ENCODE data around the gene CDH23.

Gene CDH23

DNA sequence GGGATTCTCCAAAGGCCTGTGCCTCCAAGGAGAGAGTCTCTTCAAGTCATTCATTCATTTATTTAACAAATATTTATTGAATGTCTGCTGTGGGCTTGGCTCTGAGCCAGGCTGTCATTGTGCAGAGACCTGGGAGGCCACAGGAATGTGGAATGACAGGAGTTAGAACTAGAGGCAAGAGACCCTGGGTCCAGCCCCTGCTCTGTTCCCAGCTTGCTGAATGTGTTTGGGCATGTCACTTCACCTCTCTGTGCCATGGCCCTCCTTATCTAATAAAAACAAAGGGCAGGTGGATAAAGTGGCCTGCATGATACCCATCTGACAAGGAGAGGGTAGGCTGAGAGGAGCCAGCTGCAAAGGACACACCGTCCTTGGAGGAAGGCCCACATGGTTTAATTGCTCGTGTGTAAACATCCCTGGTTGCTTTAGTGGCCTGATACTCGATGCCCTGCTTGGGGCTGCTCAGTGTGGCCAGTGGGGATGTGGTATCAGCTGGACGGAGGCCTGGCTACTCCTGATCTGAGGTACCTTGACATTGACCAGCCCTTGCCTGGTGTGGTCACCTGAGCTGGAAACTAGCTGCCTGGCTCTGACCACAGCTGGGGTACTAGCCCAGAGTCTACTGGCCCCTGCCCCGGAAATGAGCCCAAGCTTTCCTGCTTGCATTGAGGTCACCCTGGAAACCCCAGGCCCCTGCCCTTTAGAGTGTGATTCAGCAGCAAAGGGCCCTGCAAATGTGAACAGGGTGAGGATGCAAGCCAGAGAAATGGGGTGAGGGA, 116.2 kb downstream of the CDH23 start:
- intact Hi-C loops (cut with DNase I) = no loop called here
- DNase-seq = no peak

DNA sequence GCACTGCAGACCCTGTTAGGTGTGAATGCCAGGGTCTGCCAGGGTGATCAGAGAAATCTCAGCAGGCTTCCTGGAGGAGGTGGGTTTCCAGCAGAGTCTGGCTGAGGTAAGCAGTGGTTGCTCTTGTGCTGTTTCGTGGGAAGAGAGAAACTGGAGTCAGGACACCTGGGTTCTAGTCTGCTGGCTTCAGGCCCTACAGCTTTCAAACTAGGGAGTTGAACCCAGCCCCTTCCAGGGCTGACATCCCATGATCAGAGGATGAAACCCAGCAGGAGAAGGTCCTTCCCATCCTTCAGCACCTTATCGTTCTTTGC, 116.8 kb downstream of the CDH23 start:
- DNase-seq = no peak
- intact Hi-C loops (cut with DNase I) = no loop called here

DNA sequence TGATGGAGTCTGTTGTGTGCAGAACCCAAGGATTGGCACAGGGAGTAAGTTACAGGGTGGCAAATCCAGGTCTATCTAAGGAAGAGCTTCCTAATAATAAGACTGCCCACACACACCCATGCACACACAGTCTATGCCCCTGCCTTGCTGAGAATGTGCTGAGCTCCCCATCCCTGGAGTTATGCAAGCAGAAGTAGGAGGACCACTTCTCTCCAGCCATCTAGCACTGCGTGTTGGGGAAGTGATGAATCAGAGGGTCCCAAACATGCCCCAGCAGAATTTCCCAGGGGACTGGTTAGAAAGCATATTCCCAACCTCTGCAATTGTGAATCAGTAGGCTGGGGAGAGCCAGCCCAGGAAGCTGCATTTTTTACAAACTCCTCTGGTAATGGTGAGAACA, 117.2 kb downstream of the CDH23 start:
- intact Hi-C loops (cut with DNase I) = no loop called here

DNA sequence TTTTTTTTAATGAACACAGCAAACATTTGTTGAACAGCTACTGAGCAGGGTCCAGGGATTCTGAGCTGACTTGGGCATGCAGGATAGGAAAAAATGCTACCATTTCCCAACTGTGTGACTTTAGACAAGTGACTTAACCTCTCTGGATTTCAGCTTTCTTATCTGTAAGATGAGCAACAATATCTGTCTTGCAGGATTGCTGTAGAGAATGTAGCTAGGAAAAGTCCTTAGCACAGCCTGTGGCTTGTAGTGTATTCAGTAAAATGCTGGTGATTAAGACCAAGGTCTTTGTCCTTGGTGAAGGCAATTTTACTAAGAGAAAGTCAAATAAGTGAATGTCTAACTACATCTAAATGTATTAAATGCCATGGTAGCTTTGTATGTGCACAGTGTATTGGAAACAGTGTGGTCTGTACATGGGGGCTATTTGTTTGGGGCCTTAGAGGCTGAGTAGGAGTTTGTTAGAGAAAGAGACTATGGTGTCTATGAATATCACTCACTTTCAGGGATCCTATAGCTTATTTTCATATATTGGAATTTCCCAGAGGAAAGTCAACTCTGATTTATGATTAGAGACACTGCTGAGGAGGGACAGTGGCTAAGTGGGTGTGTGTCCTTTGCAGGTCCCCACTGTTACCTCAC, 118.9 kb downstream of the CDH23 start:
- intact Hi-C loops (cut with DNase I) = no loop called here
- DNase-seq = no peak

More for the DNA sequence above, 117.2 kb downstream of the CDH23 start:
- peak in 28 of 42 donors; percentile 14 to 88 (median 47) for DNase-seq

DNA sequence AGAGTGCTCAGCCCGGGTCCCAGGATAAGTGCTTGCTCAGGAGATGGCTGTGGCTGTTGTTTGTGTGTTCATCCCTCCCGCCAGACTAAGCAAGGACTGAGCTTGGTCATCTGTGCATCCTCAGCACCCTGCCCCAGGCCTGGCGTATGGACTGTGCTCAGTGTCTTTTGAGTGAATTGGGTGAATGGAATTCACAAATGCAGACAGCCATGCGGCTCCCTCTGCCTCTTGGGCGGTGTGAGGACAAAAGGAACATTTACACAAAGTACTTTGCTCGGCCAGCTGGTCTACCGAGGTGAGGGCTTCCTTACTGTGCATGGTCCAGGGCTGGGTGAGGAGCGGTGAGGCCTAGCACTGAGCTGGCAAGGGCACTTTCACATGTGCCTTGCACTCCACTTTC, 120.2 kb downstream of the CDH23 start:
- intact Hi-C loops (cut with DNase I) = no loop called here
- no peak for DNase-seq

DNA sequence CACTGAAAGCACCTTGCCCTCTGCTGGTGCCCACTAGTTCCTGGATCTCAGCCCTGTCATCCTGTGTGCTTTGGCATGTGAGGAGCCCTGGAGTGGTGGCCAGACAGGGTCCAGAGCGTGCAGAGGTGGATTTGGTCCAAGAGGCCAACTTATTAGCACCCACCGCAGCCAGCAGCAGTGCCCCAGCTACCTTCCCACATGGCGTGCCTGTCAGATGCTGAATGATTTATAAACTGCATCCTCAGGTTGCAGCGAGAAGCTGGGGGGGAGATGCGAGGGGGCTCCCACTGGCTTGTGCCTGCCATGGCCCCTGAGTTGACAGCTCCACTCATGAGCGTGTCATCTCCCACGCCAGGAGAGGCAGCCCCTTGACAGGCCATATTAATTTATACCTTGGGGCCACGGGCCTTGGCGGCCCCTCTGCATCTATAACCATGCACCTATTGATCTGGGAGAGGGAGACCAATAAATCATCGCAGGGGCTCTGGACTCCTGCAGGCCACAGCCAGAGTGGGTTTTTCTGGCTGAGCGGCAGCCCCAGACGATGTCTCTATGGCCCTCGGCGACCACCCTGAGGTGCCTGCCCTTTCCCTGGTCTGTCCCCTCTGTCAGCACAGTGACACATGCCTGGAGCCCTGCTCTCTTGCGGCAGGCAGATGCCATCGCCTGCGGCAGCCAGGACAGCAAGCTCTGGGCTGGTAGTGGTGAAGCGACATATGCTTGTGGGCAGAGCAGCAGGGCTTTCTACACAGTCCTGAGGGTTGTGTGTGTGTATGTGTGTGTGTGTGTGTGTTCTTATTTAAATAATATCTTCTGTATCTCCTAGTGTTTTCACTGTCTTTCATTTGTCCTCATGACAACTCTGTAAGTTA, 120.8 kb downstream of the CDH23 start:
- intact Hi-C loops (cut with DNase I) = no loop called here
- DNase-seq = no peak

DNA sequence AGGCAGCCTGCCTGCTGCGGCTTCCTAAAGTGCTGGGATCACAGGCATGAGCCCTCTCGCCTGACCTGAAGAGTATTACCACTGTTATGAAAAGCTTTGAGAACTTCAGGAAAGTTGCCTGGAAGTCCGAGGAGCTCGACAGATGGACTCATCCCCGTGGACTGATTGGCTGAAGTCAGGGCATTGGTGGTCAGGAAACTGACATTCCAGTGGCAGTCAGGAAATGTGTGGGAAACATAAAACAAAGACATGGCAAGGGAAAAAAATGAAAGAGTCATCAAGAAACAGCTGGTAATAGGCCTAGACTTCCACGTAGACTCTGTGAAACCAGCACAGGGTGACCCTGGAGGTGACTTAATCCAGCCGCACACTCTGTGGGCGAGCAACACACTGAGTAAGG, 123.3 kb downstream of the CDH23 start:
- intact Hi-C loops (cut with DNase I) = no loop called here
- no peak for DNase-seq

DNA sequence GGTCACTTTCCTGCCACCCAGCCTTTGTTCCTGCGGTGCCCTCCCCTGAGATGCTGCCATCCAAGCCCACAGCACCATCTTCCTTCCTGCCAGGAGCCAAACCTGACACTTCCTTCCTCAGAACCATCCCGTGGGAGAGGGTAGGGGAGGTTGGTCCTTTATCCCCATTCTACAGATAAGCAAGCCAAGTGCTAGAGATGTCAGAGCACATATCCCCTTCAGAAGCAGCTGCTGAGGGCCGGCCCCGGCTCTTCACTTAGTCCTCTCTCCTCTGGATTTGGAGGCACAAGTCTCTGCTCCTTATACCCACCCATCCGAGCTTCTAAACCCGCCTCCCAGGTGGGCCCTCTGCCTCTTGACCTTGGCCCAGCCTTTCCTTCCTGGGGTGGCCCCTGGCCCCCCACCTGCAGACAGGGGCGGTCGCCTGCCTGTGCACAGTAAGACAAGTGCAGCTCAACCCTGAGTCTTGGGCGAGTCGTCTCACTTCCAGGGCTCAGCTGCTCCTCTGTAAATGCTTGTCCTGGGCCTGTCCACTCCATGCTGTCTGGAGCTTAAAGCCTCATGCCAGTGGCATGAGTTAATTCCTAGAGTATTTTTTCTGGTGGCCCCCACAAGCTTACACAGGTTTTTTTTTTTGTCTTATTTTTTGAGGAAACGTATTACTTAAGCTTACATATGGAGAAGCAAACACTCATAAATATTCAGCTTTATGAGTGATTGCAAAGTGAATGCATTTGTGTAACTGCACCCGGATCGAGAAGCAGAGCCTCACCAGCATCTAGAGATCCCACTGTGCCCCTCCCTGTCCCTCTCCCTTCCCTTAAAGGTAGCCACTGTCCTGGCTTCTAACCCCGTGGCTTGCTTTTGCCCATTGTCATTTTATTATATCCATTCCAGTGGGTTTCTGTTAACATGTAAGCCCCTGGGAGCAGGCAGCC, 125.1 kb downstream of the CDH23 start:
- no peak for DNase-seq
- intact Hi-C loops (cut with DNase I) = no loop called here

DNA sequence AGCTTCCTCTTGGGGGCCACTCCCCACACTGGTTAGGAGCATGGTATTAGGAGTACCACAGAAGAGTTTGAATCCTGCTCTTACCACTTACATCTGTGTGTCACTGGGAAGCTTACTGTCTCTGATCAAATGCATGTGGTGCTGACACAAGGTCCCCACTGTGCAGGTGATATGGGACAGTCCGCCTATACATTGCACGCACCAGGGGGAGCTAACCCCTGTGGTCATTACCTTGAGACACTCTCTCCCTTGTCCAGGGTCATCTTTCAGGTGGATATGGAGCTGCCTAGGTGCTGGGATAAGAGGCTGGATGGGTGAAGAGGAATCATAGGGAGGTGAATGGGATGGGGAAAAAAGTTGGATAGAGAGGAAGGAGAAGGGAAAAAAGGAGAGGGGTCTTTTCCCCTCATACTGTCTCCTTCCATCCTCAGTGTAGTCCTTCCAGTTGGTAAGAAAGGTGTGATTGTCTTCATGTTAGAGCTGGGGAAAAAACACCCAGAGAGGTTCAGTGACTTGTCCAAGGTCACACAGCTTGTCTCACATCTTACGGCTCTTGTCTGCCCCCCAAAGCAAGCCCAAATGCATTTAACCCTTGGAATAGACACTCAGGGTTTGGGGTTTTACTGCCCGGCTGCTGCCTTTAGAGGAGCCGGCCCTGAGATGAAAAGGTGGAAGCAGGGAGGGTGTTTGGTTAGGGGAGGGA, 125.9 kb downstream of the CDH23 start:
- intact Hi-C loops (cut with DNase I) = no loop called here
- DNase-seq = no peak

DNA sequence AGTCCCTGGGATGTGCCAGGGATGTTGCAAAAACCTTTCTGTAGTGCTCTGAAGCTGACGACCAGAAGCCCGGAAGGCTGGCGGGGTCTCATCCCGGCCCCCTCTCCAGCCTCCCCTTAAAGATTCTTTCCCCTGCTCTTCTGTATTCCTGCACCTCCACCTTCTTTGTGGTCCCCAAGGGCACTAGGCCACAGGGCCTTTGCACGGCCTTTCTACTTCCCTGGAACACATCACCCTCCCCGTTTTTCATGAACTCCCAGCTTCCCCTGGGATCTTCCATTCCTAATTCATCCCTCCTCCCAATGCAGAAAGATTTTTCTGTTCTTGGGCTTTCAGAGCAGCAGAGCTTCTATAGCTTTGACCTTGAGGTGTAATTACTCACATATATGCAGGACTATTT, 127.0 kb downstream of the CDH23 start:
- intact Hi-C loops (cut with DNase I) = no loop called here
- DNase-seq = no peak

DNA sequence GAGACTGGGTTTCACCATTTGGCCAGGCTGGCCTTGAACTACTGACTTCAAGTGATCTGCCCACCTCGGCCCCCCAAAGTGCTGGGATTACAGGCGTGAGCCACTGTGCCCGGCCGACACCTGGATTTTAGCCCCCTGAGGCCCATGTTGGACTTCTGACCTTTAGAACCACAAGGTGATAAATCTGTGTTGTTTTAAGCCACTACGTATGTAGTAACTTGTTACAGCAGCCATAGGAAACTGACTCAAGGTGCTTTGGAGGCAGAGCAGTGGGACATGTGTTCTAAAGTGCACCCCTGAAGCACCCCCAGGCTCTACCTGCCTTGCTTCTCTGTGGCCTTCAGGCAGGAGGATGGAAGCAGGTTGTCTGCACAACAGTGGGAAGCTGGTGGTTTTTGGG, 128.4 kb downstream of the CDH23 start:
- intact Hi-C loops (cut with DNase I) = no loop called here
- no peak for DNase-seq

DNA sequence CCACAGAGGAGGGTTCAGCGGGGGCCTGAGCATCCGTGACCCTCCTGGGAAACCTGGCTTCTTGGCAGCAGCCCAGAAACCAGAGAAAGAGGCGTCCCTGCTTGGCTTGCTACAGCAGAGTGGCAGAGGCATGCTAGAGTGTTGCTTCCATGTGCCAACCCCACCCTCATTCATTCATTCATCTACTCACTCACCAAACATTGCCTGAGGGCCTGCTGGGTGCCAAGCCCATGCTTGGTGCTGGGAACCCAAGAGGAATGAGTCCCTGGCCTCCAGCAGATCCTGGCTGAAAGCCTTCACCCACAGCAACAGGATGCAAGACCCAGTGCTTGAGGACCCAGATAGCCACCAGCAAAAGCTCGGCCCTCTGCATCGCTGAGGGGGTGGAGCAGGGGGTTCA, 129.0 kb downstream of the CDH23 start:
- intact Hi-C loops (cut with DNase I) = no loop called here
- no peak for DNase-seq

DNA sequence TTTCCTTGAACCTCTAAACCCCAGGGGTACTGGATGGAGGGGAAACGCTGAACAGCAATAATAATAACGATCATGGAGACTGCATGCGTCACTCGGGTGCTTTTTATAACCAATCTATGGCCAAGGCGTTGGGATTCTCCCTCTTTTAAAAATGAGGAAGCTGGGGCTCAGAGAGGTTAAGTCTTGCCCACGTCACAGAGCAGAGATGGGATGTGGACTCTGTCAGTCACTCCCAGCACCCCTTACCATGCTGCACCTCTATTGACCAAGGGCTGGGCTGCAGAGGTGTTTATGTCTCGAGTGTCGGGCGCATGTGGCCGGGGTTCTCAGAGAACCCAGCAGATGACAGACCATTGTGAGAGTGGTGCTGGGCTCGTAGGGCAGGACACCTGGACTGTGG, 129.9 kb downstream of the CDH23 start:
- intact Hi-C loops (cut with DNase I) = no loop called here
- DNase-seq = no peak

DNA sequence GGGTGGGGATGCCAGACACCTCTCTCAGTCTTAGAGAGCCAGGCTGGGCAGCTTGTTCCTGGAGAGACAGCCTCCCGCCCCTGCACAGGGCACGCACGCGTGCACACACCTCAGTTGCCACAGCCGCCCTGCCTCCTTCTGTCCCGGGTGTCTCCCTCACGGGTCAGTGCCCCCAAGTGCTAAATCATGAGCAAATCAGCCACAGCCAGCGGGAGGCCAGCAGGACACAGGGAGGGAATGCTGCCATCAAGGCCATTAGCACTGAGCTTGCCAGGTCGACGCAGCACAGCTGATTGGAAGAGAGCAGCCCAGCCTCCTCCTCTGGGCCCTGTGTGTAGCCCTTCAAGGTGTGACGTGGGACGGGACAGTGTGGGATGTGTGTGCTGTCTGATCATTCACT, 130.4 kb downstream of the CDH23 start:
- DNase-seq = peak in 2 of 42 donors; percentile 3 to 13
- intact Hi-C loops (cut with DNase I) = no loop called here

DNA sequence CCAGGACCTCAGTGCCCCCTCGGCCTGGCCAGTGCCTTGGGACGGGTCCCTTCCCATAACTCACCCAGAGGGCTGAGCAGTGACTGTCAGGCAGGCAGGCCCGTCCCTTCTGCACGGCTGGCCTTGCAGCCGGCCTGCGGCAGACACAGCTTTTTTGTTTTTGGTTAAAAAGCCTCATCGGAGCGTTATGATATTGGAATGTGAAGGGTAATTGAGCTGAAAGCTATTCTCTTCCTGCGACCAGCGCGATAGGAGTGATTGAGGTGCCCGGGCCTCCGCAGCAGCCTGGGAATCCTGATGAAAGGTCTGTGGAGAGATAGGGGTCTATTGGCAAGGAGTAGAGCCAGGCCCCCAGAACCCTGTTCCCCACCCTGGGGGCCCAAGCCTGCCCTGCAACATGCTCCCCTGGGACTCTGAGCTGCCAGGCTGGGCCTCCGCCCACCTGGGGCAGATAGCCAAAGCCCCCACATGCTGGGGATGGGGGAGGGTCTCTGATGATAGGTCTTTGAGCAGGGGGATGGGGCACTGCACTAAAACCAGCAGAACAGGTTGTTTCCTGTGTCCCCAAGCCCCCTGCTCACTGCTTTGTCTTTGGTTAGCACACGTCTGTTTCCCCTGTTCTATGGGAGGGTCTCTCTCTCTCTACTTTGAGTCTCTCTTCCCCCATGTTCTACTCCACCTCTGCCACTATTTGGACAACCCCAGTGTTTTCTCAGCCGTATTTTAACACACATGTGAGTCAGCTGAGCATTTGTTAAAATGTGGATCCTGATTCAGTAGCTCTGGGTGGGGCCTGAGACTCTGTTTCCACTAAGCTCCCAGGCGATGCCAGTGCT, 131.9 kb downstream of the CDH23 start:
- peak in 7 of 42 donors; percentile 12 to 50 (median 28) for DNase-seq
- intact Hi-C loops (cut with DNase I) = no loop called here

DNA sequence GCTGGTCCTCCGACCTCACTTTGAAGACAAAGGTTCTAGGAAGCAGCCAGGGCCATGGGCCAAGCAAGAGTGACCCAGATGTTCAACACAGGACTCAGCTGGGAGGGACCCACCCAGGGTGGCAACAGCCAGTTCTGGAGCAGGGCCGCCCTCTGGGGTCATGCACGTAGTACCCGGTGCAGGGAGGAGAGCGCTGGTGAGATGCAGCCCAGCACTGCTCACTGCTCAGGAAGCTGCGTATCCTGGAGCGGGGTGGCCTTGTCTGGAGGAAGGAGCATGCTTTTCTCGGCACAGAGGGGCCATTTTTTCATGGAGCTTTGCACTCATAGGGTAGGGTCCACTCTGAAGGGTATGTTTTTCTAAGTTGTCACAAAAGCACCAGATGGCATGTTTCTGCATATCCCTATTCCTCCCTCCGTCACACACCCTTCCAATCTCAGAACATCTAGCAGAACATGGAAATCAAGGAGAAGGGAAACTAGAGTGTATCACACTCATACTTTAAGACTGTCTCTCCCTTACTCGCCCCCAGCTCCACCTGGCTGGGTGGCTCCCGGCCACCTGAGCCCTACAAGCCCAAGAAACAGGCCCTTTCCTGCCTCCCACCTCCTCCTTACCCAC, 132.6 kb downstream of the CDH23 start:
- DNase-seq = no peak
- intact Hi-C loops (cut with DNase I) = no loop called here

DNA sequence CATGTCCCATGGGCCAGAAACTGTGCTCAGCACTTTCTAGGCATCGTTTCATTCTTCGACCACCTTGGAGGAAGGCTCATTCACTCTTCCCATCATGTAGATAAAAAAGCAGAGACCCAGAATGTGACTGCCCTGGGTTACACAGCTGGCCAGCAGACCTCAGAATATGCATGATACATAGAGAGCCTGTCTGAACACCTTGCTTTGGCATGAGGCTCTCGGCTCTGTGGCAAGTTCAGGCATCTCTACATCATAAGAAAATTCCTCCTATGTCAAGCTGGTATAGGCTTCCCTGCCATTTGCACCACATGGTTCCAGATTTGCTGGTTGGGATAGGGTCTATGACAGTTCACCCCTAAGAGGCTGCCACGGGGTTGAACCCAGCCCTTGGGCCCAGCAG, 134.1 kb downstream of the CDH23 start:
- DNase-seq = no peak
- intact Hi-C loops (cut with DNase I) = no loop called here
